Superior temporal gyrus (tissue), 1 donor: ENCODE data around the gene PMF1.
A peak's percentile ranks its signal among the peaks of the same experiment; 100 is the strongest.

ENCODE experiments used
- DNase-seq: peaks from one replicate; pipeline ENCODE4 v3.0.0-alpha.2; 2016; ENCODE audit errors: extremely low spot score

The PMF1 gene

DNA sequence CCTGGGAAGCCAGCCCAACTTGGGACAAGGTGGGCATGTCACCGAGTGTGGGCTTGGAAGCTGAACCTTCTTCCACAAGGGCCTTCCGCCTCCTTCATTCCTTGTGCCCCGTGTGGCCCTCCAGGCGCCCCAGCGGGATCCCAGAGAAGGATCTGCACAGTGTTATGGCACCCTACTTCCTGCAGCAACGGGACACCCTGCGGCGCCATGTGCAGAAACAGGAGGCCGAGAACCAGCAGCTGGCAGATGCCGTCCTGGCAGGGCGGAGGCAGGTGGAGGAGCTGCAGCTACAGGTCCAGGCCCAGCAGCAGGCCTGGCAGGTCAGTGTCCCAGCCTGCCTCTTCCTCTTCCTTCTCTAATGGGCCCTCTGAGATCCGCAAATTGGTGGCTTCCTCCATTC, 23.4 kb downstream of the PMF1 start:
- no peak for DNase-seq

DNA sequence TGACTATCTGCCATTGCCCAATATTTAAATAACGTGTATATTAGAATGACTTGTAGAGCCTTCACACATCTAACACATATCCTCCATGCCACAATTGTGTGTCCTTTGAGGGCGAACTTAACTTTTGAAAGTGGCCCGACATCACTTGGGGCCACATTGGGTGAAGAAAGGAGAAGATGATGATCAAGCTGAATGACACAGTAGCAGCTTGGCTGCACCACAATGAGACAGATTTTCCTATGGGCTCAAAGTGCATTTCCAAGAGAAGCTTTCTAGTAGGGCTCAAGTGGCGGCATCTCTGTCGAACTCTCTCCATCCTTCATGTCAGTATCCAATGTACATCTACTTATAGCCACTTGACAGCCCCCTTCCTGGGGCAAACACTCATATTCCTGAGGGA, 25.4 kb downstream of the PMF1 start:
- DNase-seq, result no peak

DNA sequence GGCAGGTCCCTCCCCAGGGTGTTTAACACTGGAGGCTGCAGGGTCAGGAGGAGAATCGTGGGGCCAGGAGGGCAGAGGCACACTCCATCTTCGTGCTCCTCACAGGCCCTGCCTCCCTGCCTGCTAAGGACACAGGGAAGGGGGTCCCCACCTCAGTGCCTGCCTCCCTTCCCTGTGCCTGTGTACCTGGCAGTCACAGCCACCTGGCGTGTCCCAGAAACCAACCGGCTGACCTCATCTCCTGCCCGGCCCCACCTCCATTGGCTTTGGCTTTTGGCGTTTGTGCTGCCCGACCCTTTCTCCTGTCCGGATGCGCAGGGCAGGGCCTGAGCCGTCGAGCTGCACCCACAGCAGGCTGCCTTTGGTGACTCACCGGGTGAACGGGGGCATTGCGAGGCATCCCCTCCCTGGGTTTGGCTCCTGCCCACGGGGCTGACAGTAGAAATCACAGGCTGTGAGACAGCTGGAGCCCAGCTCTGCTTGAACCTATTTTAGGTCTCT, 28.6 kb downstream of the PMF1 start:
- DNase-seq, result no peak

DNA sequence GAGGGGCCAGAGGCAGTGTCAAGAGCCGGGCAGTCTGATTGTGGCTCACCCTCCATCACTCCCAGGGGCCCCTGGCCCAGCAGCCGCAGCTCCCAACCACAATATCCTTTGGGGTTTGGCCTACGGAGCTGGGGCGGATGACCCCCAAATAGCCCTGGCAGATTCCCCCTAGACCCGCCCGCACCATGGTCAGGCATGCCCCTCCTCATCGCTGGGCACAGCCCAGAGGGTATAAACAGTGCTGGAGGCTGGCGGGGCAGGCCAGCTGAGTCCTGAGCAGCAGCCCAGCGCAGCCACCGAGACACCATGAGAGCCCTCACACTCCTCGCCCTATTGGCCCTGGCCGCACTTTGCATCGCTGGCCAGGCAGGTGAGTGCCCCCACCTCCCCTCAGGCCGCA, 29.1 kb downstream of the PMF1 start, which contains the start of gene BGLAP:
Gene BGLAP (plus strand): TSS at position 259 of the 400 bp plus-strand sequence. CDS start 48 bp downstream, at position 307.
- DNase-seq, result no peak

DNA sequence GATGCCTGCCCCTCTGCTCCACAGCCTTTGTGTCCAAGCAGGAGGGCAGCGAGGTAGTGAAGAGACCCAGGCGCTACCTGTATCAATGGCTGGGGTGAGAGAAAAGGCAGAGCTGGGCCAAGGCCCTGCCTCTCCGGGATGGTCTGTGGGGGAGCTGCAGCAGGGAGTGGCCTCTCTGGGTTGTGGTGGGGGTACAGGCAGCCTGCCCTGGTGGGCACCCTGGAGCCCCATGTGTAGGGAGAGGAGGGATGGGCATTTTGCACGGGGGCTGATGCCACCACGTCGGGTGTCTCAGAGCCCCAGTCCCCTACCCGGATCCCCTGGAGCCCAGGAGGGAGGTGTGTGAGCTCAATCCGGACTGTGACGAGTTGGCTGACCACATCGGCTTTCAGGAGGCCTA, 29.9 kb downstream of the PMF1 start:
- no peak for DNase-seq

DNA sequence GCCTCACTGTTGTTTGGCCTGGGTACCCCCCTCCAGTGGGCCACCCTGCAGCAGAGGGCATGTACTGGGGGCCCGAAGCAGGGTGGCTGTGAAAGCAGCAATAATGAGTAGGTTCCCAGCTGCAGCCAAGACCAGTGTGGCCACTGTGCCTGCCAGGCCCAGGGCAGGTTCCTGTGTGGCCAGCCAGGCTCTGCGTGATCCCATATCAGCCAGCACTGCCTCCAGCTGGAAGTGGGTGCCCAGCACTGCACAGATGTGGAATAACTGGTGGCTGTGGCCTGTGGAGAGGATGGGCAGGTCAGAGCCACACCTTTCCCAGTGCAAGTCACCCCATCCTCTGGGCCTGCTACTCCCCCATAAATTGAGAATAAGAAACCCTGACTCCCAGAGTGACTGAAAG, 31.3 kb downstream of the PMF1 start:
- no peak for DNase-seq

DNA sequence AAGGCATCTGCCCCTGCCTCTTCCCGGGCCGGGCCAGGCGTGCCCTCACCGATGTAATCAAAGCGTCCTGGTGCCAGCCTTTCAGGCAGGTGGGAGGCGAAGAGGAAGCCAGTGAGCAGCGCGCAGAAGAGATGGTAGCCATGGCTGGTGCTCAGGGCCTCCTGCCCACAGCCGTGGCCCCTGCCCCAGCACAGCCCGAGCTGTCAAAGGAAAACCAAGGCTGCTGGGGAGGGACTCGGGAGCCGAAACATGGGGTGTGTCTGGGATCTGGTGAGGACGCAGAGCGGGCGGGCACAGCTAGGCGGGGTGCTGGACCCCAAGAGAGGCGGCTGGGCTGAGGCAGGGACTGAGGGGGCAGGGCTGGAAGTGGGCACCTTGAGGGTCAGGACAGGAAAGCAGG, 31.9 kb downstream of the PMF1 start:
- DNase-seq, result no peak

DNA sequence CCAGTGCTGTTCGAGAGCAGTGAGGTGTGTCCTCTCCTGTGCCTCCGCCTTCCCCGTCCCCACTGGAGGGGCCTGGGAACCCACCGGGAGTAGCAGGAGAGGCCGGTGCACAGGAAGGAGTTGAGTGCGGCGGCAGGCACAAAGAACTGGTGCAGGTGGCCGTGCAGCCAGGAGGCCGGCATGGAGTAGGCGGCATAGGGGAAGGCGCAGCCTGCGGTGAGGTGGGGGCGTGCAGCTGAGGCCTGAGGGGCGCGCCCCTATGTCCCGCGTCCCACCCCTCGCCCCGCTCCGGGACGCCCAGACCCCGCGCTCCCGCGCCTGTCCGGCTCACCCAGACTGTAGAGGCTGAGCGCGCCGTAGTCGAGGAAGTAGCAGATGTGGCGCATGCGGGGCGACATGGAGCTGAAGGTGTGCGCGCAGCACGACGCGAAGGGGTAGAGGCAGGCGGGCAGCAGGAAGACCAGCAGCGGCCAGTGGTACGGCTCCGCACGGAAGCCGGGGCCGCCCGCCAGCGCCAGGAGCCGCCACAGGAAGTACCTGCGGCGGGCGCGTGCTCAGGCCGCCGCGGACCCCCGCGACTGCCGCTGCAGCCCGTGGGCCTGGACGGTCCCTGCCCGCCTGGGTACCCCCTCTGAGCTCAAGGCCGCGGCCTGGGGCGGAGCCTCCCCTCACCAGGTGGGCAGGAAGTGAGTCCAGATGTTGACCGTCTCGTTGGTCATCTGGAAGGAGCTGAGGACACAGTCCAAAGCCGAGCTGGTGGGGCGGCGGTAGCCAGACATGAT, 32.8 kb downstream of the PMF1 start:
- DNase-seq, result no peak

DNA sequence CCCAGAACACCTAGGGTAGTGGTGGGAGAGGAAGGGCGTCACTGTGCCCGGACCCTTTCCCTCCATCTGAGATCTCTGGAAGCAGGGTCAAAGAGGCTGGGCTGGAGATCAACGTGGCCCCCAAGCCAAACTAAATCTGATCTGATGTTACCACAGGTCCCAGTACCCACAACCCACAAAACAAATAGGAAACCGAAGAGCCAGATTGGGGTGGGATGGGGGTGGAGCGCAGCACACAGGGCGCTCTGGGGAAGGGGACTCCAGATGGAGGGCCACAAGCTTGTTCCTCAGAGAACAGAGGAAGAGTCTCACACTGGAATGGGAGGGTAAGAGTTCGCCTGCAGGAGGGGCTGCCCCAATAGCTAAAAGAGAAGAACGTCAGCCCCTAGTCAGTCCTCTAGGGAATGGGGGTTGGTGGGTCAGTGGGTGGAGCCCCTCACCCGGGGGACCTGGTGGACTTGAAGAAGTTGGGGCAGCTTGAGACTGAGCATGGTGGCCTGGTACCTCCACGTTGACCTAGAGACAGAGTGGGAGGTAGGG, 33.5 kb downstream of the PMF1 start:
- no peak for DNase-seq

DNA sequence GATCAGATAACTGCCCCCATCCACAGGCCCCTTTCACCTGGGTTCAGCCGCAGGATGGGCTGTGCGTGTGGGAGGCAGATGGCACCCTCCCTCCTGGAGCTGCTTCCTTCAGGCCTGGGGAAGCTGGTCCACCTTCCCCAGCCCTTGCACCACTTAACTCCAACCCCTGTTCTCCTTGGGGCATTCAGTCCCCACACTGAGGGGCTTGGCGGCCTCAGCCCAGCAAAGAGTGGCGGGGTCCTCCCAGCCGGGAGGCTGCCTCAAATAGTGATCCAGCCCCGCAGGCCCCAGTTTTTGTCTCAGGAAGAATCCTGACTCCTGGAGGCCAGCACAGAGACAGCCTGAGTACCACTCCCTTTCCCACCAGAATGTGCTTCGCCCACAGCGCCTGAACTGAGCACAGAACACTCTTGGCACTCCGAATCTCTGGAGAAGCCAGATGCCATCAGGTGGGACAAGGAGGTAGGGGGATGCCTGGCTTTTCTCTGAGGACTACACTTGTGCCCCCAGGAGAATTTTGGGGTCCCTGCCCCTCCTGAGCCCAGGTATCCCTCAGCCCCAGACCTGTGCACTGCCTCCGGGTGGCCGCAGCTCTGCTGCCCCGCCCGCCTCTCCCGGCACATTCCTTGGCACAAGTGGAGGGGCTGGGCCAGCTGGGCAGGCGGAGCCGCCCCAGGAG, 34.1 kb downstream of the PMF1 start:
- no peak for DNase-seq

DNA sequence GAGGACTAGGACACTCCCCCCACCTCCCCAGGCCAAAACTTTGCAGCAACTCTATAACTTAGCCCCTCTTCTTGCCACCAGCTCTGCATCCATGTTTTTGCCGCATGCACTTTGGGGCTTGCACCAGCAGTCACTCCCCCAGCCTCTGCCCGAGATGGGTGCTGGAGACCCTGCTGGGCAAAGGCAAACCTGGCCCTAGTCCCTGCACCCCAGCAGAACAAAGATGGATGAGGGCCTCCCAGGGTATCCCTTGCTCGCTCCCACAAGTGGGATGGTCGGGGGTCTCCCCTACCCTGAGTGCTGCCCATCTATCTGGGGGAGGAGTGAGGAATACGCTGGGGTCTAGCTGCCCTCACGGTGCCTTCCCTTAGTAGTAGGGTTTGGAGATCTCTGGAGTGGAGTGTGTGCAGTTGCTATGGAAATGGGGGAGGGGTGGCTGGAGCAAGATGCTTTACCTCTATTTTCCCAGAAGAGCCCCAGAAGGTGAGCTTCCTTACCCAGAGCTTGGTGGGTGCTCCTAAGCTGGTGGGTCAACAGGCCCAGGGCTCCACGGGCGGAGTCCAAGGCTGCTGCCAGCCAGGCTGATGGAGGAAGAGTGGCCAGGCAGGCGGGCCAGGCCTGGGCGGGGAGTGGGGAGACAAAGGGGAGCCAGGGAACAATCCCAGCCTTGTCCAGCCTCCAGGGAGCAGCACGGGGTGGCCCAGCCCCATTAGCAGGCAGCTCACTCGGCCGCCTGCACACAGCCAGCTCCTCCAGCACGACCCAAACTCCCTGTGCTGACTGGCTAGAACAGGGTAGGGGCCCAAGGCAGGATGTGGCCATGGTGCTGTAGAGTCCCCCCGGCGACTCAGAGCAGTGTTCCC, 34.9 kb downstream of the PMF1 start, which contains the start of gene PAQR6:
Gene PAQR6 (minus strand): TSS at position 597 of the 863 bp plus-strand sequence. CDS start 1,325 bp downstream, outside the sequence.
- peak; percentile 93 for DNase-seq

DNA sequence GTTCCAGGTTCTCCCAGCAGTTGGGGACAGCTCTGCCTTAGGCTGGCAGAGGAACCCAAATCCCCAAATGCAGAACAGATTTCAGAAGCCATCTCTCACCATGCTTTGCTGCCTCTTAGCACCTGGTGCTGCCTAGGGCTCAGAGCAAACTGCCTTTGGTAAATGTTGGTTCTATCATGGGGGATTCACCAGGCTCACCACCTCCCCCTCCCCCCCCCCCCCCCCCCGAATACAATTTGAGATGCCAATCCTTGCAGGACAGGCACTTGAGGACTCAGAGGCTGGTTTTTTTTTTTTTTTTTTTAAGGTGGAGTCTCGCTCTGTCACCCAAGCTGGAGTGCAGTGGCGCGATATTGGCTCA, 35.5 kb downstream of the PMF1 start:
- DNase-seq, result no peak

DNA sequence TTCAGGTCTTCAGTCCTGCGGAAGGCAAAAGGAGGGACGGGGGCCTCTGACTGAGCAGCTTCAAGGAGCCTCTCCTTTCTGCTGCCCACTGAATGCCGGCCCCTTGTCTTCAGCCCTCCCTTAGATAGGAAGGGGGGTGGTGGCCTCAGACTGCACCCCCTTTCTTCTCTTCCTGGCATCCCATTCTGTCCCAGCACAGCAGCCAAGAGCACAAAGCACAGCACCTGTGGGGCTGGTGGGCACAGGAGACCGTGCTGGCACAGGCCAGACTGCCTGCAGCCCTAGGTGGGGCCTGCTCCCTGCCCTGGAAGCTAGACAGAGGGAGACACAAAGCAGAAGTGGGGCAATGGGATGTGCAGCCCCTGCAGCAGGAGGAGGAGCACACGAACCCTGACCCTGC, 36.8 kb downstream of the PMF1 start:
- no peak for DNase-seq

DNA sequence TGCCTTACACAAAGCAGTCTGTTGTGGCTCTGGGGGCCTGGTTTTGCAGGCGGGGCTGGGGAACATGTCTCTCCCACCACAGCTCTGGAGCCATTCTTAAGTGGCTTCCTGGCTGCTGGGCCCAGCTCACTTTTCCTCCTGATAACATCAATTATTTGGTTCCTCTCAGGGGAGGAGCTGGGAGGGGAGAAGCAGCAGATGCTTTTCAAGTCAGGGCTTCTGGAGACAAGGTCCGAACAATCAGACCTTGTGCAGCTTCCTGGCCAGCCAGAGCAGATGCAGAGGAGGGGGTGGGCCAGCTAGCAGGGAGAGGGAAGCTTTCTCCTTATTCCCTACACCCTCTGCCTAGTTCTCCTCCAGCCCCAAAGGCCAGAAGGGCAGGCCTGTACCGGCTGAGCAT, 38.7 kb downstream of the PMF1 start:
- no peak for DNase-seq

DNA sequence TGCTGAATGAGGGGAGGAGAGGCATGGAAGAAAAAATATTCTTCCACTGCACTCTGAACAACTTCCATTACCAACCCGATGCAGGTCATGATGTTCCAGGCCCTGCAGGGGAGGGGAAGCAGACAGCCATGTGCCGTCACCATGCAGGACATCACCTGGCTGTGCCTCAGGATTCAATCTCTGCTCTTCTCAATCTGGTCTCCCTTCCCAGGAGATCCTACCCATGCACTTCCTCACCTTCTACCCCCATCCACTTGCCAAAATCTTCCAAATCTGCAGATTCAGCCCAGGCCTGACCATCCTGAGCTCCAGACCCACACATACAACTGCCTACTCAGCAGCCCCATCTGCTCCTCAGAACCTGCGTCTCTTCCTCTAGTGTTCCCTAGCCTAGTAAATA, 40.8 kb downstream of the PMF1 start:
- no peak for DNase-seq

DNA sequence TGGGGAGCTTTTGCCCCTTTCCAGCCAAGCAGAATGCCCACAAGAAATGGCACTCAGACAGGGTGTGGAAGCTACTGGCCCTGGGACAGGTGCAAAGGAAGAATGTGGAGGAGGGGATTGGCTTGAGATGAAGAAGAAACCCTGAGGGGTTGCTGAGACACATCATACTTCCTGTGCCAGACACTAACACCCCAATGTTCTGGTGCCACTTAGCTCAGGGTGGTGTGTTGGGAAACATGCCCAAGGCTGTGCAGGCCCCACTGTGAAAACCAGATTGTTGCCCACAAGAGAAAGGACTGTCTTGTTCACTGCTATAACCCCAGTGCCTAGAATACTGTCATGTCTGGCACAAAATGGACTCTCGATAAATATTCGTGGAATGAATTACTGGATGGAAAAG, 44.9 kb downstream of the PMF1 start:
- DNase-seq, result peak; percentile 38

DNA sequence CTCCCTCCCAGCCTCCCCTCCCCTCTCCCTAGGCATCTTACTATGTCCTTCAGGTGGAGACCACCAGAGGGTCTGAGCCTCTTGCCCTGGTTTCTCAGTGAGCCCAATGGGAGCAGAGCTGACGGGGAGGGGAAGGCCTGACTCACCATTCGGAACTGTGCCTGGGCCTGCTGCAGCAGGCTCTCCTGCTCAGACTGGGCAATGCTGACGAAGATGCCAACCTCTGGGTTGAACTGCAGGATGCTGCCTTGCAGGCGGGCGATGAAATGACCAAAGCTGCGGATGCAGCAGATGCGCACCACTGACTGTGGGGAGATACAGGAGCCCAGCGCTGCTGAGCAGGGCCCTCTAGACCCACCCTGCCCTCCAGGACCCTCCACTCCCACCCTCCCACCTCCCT, 46.1 kb downstream of the PMF1 start:
- DNase-seq, result no peak

DNA sequence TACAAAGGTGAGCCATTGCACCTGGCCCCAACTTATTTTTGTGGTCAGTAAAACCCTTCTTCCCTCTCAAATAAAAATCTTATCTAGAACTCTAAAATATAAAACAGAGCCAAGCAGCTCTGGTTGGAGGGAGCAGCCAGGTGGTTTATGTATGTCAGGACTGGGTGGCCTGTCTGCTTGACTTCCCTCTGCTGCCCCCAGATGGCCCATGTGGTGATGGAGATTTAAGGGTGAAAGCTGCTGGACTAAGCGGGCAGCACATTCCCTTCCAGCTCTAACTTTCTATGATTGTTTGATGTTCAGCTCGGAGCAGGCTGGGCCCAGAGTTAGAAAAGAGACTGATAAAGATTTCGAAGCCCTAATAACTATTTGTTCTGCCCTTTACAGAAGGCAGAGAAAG, 47.0 kb downstream of the PMF1 start:
- peak; percentile 70 for DNase-seq

DNA sequence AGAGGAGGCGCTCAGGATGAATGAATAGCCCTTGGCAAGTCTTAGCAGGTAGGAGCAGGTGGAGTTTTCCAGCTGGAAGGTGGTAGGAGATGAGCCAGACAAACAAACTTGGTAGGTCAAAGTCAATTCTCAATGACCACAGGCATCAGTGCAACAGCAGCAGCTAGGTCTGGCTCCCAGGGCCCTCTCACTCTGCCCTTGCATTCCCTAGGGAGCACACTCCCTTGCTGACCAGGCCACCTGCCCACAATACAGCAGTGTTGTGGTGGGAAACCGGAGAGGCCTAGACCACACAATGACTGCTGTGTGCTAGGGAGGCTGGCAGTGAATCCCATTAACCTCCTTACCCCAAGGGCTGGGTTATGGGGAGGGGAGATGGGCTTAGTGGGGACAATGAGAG, 48.1 kb downstream of the PMF1 start:
- DNase-seq, result no peak

DNA sequence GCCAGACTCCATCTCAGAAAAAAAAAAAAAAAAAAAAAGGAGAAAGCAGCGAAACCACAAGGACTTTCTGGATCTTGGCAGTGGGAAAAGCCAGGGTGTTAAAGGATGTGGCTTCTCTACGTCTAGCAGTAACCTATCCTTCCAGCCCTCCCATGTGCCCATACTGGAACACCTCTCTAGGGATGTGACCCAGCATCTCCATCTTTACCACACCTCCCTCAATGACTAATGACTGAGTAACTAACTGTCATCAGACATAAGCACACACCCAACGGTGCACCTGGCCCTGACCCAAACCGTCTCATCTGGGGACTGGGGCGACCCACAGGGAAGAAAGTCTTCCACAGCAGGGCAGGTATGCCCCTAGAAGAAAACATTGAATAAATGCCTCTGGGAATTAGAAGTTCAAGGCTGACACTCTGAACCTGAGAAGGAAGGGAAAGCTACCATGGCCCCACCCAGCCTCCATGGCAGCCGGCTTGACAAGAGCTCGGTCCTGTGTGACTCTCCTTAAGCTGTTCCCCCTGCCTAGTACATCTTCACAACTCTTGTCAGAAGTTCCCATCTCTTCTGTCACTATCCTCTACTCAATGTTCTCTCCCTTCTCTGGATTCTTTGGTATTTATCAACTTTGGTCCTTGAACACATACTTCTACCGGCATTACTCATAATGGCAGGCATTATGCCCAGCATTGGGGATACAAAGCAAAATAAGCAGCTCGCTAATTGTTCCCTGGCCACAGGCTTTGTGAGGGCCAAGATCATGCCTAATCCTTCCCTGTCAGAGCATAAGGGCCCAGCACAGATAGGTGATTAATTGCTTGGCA, 49.9 kb downstream of the PMF1 start:
- no peak for DNase-seq

DNA sequence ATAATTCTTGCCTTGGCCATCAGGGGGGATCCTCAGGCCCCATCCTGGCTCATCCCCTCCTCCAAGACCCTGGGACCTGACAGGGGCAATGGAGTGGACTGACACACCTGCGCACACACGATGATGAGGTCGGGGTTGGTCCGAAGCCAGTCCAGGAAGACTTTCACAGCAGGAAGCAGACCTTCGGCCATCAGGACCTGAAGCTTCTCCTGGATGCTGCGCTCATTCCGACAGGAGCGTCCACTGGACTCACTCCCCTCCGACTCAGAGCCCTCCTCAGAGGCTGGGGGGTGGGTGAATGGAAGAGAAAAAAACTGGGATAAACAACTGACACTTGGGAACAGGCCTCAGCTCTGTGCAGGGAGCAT, 50.5 kb downstream of the PMF1 start:
- no peak for DNase-seq
